Left lung (tissue), 10 donors: ENCODE measurements around the gene TMEM63C. TPM values are rescaled to one million over a fixed set of nuclear protein-coding genes. Genes with fewer than 3 reads are reported as not detected.

Source experiments
- ATAC-seq: fragments of 200-7000 bp; cut with Tn5 transposase; one replicate; pipeline ENCODE4 v1.9.1; 2020; ENCODE audit warnings: moderate library complexity
- DNase-seq, 4 donors: peaks; one replicate each; pipeline ENCODE4 v3.0.0-alpha.2; 2013 to 2020
- H3K27ac ChIP-seq, 2 donors: fragments of 200-600 bp; sonication (generic) in 1 of 2; one replicate each; pipeline versions ENCODE4 v1.5.0 to v1.8.0; 2020 to 2021
- H3K27me3 ChIP-seq, 2 donors: fragments of 200-600 bp; sonication (generic) in 1 of 2; one replicate each; pipeline versions ENCODE4 v1.5.0 to v1.8.0; 2020 to 2021
- H3K36me3 ChIP-seq, 2 donors: fragments of 200-600 bp; sonication (generic) in 1 of 2; one replicate each; pipeline versions ENCODE4 v1.5.0 to v1.8.0; 2020 to 2021
- H3K4me1 ChIP-seq, 2 donors: fragments of 200-600 bp; one replicate each; pipeline ENCODE4 v1.8.0; 2021
- H3K4me3 ChIP-seq, 2 donors: fragments of 200-600 bp; sonication (generic) in 1 of 2; one replicate each; pipeline versions ENCODE4 v1.5.0 to v1.8.0; 2020 to 2021; ENCODE audit warnings: mild to moderate bottlenecking in 1 of 2
- H3K9me3 ChIP-seq, 2 donors: fragments of 200-600 bp; sonication (generic) in 1 of 2; one replicate each; pipeline versions ENCODE4 v1.5.0 to v1.8.0; 2020 to 2021
- CTCF ChIP-seq, 2 donors: fragments of 200-600 bp; sonication (generic) in 1 of 2; IDR thresholded peaks; one replicate each; pipeline versions ENCODE4 v1.5.0 to v1.8.0; 2021; ENCODE audit warnings: antibody characterized with exemption in 2 of 2
- intact Hi-C, 2 donors: fragments of 100-400 bp; cut with DNase I; formaldehyde crosslinking; loops; one replicate each; pipeline versions ENCODE4 v1.11.2 to v1.14.2; 2022
- polyA plus RNA-seq, 6 donors: library from polyadenylated mRNA; unstranded; fragments of 120-200 nt; gene quantifications; one replicate each; pipeline ENCODE4 v1.2.1, GENCODE V29; 2013; ENCODE audit not compliant: insufficient read length in 6 of 6
- total RNA-seq, 2 donors: library from RNA; stranded (reverse); fragmentation: NEBNext Ultra II Directional; extraction: Animal tissue kit (Norgen Biotek cat#: 25700); gene quantifications; one replicate each; pipeline ENCODE4 v1.2.1, GENCODE V29; 2021
- donor health status: DM: no; HTN: yes; CAD: no.
- donor health status: DM: no; HTN: no; CAD: no.

TMEM63C gene
- total and polyA plus RNA-seq, 8 donors, result 0.20 to 2.0 (median 0.88) TPM; not detected in 1

- DNase-seq, result no peak
- Histone ChIP-seq H3K9me3 (no peaks in the 10 kb centered on the region), H3K27me3 (no peaks in the 10 kb centered on the region), H3K27ac (no peak overlapping the region), H3K4me1 (no peaks in the 10 kb centered on the region), H3K36me3 (no peaks in the 10 kb centered on the region), H3K4me3 (no peak overlapping the region)
- intact Hi-C loops, result no loop called here
- ATAC-seq, result no peak
- no peak for TF ChIP-seq CTCF (IDR thresholded peaks at IDR 0.05)
Observed at GRCh38 chr14:77240336-77240915, 58.8 kb downstream of the TMEM63C start.

GRCh38 chr14:77241955-77242354 lies 60.4 kb downstream of the TMEM63C start:
- H3K4me3 ChIP-seq, result no peak overlapping the region
- intact Hi-C loops, result no loop called here
- no peaks in the 10 kb centered on the region for H3K36me3 ChIP-seq
- no peak overlapping the region for H3K27ac ChIP-seq
- no peak for DNase-seq
- no peak for ATAC-seq
- no peaks in the 10 kb centered on the region for H3K4me1 ChIP-seq
- H3K27me3 ChIP-seq, result no peaks in the 10 kb centered on the region
- no peaks in the 10 kb centered on the region for H3K9me3 ChIP-seq
- no peak for TF ChIP-seq CTCF (IDR thresholded peaks at IDR 0.05)

GRCh38 chr14:77242752-77243151 lies 61.2 kb downstream of the TMEM63C start:
- intact Hi-C loops, result no loop called here

GRCh38 chr14:77243853-77244252 lies 62.3 kb downstream of the TMEM63C start:
- intact Hi-C loops, result no loop called here
- DNase-seq (no peak), ATAC-seq (no peak)
- no peaks in the 10 kb centered on the region for H3K4me1 ChIP-seq
- H3K36me3 ChIP-seq, result no peaks in the 10 kb centered on the region
- H3K27me3 ChIP-seq, result no peaks in the 10 kb centered on the region
- H3K27ac ChIP-seq, result no peak overlapping the region
- no peak for TF ChIP-seq CTCF (IDR thresholded peaks at IDR 0.05)
- H3K4me3 ChIP-seq, result no peak overlapping the region
- no peaks in the 10 kb centered on the region for H3K9me3 ChIP-seq

More at GRCh38 chr14:77242752-77243151, 61.2 kb downstream of the TMEM63C start:
- DNase-seq (no peak), ATAC-seq (no peak)
- Histone ChIP-seq H3K27ac (no peak overlapping the region), H3K4me3 (no peak overlapping the region), H3K27me3 (no peaks in the 10 kb centered on the region), H3K4me1 (no peaks in the 10 kb centered on the region), H3K36me3 (no peaks in the 10 kb centered on the region), H3K9me3 (no peaks in the 10 kb centered on the region)
- no peak for TF ChIP-seq CTCF (IDR thresholded peaks at IDR 0.05)

- Histone ChIP-seq H3K27ac (no peak overlapping the region), H3K36me3 (no peaks in the 10 kb centered on the region), H3K27me3 (no peaks in the 10 kb centered on the region), H3K4me3 (no peak overlapping the region), H3K4me1 (no peaks in the 10 kb centered on the region), H3K9me3 (no peaks in the 10 kb centered on the region)
- intact Hi-C loops, result no loop called here
- DNase-seq (no peak), ATAC-seq (no peak)
- TF ChIP-seq CTCF (IDR thresholded peaks at IDR 0.05), result no peak
Observed at GRCh38 chr14:77245820-77246219, 64.2 kb downstream of the TMEM63C start.
